HG02678 (cell line): ENCODE results near the gene ZNF688.

Experiments used
- ATAC-seq: cut with Tn5 transposase; IDR thresholded peaks from one replicate; pipeline ENCODE4 v1.9.1; 2021; ENCODE audit warnings: mild to moderate bottlenecking, moderate library complexity; ENCODE audit not compliant: unreplicated experiment

The ZNF688 gene

GRCh38 chr16:30521873-30522641 lies 49.5 kb downstream of the ZNF688 start:
- no peak for ATAC-seq

- no peak for ATAC-seq
These were observed 50.0 kb downstream of the ZNF688 start for GRCh38 chr16:30521476-30521872.
